GM19043 (cell line): Measurements from ENCODE around the gene LNPK.
"Not testable (repeated sequence)": the region's sequence is repeated elsewhere in the genome, so short reads cannot be mapped to it uniquely, and the experiment has no call there.

ENCODE experiments used
- ATAC-seq: cut with Tn5 transposase; IDR thresholded peaks from one replicate; pipeline ENCODE4 v1.9.1; 2021; ENCODE audit warnings: low read depth; ENCODE audit not compliant: unreplicated experiment

The LNPK gene

DNA sequence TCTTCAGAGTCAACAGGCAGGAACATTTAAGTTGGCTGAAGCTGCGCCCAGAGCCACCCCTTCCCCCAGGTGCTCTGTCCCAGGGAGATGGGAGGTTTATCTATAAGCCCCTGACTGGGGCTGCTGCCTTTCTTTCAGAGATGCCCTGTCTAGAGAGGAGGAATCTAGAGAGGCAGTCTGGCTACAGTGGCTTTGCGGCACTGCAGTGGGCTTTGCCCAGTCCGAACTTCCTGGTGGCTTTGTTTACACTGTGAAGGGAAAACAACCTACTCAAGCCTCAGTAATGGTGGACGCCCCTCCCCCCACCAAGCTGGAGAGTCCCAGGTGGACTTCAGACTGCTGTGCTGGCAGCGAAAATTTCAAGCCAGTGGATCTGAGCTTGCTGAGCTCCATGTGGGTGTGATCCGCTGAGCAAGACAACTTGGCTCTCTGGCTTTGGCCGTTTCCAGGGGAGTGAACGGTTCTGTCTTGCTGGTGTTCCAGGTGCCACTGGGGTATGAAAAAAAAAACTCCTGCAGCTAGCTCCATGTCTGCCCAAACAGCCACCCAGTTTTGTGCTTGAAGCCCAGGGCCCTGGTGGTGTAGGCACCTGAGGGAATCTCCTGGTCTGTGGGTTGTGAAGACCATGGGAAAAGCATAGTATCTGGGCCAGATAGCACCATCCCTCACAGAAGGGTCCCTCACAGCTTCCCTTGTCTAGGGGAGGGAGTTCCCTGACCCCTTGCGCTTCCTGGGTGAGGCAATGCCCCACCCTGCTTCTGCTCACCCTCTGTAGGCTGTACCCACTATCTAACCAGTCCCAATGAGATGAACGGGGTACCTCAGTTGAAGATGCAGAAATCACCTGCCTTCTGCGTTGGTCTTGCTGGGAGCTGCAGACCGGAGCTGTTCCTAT lies 88.0 kb downstream of the LNPK start:
- ATAC-seq = not testable (repeated sequence)

DNA sequence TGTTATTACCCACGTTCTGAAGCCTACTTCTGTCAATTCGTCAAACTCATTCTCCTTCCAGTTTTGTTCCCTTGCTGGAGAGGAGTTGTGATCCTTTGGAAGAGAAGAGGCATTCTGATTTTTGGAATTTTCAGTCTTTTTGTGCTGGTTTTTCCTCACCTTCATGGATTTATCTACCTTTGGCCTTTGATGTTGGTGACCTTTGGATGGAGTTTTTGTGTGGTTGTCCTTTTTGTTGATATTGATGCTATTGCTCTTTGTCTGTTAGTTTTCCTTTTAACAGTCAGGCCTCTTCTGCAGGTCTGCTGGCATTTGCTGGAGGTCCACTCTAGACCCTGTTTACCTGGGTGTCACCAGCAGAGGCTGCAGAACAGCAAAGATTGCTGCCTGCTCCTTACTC lies 88.8 kb downstream of the LNPK start:
- ATAC-seq = not testable (repeated sequence)

DNA sequence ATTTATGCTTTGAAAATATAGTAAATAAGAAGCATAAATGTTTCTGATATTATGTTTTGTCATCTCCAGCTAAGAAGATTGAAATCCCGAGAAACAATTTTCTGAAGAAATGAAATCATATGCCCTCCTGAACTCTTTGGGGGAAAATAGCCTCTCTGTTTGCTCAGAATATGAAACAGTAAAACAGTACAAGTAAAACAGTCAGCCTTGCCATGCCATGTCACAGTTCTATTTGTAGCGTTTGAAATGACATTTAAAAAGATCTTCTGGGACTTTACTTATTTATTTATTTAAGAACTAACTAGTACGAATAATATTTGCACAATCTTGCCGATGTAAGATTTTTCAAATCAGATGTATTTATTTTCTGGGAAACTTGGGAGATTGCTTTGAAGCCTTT lies 98.0 kb downstream of the LNPK start:
- no peak for ATAC-seq

DNA sequence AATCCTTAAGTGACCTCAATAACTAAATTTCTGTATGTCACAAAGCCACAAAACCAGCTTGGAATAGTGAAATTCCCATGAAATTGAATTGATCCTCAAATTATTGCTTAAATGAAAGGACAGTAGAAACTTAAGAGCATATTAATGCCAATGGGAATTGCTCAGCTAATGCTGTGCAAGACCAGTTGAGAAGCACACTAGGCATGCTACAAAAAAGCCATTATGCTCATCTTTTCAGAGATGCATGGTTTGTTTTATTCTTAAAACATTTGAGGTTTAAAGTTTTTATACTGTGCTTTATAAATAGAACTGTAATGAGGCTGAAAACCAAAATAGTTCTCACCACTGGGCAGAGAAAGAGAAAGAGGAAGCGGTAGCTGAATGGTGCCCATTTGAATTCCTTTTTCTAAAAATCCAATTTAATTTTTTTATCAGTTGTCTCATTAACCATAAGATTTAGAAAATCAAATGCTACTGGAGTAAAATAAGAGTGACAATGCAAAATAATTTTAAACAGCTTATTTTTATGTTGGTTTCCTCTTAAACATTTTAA lies 98.6 kb downstream of the LNPK start:
- no peak for ATAC-seq

DNA sequence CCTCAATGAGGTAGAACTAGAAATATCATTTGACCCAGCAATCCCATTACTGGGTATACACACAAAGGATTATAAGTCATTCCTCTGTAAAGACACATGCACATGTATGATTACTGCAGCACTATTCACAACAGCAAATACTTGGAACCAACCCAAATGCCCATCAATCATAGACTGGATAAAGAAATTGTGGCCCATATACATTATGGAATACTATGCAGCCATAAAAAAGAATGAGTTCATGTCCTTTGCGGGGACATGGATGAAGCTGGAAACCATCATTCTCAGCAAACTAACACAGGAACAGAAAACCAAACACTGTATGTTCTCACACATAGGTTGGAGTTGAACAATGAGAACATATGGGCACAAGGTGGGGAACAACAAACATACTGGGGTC lies 106.1 kb downstream of the LNPK start:
- not testable (repeated sequence) for ATAC-seq

DNA sequence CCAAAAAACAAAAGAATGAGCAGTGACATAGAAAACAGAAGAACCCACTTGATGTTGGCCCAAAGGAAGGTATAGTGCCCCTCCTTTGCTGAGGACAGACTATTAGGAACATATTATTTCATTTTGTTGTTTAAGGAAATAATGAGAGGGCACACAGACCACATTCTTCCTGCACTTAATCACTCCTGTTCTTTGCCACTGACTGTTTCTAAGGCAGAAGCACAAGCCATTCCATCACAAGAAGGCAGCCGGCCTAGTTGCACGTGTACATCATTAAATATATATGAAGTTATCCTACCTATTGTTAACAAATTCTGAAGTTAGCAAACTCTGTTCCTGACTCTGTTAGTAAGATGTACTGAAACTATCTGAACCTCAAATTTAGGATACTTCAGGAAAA lies 110.0 kb downstream of the LNPK start:
- ATAC-seq = no peak

DNA sequence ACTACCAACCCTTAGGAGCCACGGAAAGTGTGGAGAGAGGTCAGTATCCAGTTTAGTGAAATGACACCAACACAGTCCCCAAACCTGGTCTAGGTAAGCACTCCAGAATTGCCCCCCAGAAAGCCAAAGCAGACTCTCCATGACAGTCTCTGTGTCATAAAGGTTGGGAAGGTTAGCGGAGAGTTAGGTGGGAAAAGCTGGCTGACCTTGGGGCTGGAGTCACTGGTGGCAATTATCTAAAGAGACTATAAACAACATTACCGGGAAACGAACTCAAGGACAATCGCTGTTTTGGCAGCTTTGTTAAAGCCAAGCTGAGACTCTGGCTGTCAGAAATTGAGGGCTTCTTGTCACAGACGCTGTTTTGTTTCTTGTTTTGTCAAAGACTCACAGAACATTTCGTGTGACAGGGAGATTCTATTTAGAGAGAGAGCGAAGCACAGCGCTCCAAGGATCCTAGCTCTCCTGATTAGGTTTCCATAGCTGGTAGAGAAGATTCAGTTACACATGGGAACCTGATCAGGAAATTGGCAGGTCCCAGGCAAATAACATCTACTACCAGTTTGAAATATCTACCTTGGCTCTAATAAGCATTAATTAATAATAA lies 111.3 kb downstream of the LNPK start:
- ATAC-seq = no peak

DNA sequence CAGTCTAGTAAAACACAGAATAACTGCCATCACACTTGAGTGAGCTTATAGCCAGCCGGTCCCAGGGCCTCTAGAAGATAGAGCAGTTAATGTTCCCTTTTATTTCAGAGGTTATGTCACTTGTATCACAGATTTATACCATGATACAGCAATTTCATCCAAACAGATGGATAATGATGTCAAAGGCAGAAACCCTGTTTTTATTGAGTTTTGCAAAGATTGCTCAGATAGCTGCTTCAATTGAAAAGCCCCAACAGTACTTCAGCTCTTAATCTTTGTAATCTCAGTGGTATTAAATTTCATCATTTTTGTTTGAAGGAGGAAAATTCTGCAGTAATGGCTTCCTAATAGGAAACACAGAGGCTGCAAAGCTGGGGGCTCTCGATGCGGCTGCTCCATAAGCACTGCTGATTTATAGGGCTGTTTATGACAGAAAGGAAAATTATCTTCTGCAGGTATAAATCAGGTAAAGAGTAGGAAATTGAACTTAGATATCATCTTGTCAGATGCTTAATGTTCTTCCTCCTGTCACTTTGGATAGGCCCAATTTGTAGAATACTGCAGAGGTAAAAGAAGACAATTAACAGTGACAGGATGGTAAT lies 112.3 kb downstream of the LNPK start:
- no peak for ATAC-seq

DNA sequence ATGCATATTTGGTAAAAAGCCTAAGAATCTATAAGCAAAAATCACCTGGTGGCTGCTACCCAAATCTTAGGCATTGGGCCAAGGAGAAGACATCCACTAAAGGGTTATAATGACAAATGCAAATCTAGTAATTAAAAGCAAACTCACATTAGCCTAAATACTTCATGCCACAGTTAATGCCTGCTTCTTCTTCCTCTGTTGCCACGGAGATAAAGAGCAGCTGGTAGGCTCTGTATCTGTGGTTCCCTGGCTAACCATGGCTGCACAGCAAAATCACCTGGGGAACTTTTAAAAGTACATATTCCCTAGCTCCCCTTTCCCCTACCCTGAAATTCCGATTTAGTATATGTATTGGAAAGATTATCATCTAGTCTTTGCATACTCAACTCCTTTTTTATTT lies 114.3 kb downstream of the LNPK start:
- ATAC-seq = no peak

DNA sequence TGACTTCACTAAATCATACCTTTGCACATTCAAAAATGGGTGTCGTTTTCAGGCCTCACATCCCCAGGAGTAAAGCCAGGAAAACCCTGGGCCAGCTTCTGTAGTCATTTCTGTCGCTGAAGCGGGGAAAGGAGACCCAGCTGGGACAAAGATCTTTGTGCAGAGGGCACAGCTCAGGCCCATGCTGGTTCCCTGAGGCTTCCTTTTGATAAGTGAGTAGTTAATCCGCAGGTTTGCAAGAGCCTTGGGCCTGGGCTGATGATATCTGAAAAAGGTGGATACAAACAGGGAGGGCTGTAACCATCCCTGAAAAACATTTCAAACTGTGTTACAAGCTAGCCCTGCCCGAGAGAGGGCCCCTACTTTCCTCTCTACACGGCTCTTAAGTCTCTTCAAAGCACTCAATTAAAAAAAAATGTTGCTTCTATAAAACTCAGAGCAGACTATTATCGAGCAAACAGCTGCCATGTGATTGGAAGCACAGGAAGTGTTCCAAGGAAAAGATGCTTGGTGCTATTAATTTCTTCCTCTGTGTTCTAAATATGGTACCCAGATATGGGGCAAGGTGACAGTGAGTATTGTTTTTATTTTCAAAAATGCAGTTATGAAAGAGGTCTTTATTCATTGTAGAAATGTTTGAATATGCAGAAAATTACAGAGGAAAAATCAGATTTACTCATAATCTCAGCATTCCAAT lies 117.2 kb downstream of the LNPK start:
- ATAC-seq = no peak

DNA sequence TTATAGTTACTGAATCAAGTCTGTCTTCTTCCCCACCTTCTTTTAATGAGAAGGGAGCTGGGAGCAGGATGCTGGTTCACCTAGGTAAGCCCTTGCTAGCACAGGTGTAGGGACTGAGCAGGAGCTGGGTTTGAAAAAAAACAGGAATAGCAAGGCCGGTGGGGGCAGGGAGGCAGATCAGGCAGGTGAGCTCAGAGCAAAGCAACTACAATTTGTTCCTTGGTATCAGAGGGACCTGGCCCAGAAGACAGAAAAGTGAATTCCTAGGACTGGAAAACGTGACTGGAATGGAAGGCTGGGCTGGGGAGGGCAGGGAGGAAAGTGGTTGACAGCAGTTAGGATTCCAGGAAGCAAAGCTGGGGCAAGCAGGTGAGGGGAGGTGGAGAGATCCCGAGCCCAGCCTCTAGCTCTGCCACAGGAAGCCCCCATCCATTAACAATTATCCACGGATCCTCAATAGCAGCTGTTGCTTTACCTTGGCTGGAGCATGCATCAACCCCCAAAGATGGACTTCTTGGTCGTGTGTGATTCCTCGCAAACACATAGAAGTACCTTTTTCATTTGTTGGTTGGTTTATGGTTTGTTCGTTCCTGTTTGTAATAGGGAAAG lies 118.4 kb downstream of the LNPK start:
- ATAC-seq = no peak

DNA sequence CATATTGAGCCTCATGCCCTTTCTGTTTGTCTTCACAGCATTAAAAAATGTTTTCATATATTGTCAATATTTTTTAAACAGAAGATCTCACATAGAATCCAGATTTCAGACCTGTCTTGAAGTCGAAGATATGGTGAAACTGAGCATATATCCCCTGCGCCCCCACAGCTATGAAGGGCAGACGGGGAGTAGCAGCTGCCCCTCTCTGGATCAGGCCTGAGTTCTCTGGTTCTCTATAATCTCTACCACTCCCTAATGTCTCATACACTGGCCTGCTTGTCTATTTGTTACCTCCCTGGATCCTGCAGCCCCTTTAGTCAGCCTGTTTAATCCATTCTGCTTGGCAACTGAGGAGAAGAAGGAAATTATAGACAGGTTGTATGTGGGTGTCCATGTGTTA lies 122.4 kb downstream of the LNPK start:
- no peak for ATAC-seq

DNA sequence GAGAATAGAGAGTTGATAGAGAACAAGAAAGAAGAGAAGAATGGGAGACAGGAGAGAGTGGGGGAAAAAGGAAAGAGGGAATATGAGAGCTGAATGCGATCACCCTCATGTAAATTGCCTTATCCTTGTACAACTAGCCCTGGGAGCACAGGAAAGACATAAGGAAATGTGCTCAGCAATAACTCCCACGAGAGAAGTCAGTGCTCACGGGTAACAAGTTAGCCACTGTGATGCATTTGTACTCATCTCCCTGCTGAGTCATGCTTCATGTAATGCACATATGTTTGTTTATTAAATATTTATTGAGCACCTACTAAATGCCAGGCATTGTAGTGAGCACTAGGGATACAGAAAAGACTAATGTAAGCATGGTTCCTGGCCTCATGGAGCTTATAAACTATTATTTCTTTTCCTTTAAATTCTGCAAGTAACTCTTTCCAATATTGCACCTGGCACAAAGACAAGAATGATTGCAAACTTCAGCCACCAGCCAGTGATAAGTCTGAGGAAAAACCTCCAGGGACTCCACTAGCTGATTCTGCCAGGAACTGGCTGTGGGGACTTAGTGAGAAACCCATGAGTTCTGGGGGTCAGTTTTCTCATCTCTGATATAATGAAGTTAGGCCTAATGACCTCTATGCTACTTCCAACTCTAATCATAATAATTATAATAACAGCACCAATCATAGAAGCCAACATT lies 124.1 kb downstream of the LNPK start:
- ATAC-seq = no peak

DNA sequence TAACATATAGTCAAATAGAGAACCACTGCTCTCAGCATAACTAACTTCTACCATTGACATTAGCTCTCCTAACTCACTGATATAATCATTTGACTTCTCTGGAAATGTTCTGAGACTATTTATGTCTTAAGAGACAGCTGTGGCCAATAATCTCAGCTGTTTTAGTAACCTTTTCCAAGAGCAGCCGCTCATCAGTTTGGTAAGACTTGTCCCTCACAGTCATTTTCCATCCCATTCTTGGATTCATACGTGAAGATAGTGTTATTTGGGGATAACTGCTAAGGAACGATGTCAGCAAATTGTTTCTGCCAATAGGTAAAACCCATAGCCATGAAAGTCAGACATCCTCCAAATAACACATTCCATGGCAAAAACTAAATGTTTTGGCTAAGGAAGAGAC lies 127.8 kb downstream of the LNPK start:
- no peak for ATAC-seq
